HG03103 (cell line): Measurements from ENCODE around the gene KIF1A.

Experiments
- ATAC-seq: cut with Tn5 transposase; IDR thresholded peaks from one replicate; pipeline ENCODE4 v1.9.1; 2021; ENCODE audit warnings: low read depth; ENCODE audit not compliant: unreplicated experiment

The KIF1A gene

DNA sequence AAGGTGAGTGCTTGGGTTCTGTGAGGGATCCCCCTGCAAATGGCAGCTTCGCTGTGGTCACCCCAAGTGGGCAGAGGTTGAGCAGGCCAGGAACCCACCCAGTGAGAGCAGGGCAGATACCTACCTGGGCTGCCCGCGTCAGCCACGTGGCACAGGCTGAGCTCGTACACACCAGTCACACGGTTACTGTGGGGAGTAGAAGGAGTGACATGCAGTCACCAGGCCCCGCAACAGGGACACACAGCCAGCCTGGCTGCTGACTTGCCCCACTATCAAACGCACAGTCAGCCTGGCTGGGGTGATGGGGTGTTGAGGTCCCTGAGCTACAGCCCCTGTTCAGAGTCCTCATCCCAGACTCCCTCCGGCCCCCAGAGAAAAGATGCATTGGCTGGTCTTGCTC lies 96.2 kb downstream of the KIF1A start:
- ATAC-seq = no peak

DNA sequence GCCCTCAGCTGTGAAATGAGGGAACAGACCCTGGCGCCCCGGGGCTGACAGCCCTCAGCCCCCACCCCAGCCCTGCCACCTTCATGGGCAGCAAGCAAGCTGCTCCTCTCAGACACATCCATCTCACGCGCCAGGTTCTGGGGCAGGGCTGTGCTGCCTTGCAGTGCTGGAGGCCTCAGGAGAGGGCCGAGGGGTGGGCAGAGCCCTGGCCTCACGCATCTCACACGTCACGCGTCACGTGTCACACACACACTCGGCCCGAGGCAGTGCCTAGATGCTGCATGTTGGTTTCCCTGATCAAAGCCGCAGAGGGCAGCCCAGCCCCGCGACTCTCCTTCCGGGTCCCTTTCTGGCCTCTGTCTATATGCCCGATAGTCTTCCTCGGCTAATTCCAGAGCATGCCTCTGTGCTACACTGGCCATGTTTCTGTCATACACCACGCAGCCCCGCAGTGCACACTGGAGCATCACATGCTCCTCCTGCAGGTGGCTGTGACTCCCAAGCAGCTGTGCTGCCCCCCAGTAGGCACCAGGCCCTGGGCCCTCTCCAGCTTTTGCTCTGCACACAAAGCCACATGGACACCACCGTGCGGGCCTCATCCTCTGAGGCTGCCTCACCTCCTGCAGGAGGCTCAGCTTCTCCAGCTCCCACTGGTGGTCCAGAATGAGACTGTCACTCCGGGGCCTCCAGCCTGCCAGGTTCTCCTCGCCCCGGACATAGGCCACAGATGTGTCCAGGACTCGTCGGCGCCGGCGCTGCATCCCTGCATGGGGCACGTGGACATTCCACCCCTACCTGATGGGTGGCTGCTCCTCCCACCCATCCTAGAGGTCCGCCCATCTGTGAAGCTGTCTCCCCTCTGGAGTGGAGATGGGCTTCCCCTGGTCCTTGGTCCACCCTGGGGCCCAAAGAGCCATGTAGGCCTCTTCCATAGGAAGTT lies 97.0 kb downstream of the KIF1A start:
- no peak for ATAC-seq

DNA sequence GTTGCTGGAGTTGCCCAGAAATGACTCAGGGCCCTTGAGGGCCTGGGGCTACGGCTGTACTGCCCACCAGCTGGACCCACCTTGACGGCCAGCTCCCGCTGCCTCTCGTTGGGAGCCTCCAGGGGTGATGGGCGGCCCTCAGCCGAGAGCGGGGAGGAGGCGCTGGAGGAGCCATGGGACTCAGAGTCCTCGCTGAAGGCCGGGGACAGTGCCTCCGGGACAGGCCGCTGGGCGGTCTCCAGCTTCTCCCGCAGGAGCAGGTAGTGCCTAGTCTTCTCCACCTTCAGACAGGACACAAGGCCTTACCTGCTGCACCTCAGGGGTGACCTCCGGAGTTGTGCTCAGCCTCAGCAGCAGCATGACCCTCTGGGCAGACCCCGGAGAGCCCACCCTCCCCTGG lies 97.6 kb downstream of the KIF1A start:
- ATAC-seq = no peak

DNA sequence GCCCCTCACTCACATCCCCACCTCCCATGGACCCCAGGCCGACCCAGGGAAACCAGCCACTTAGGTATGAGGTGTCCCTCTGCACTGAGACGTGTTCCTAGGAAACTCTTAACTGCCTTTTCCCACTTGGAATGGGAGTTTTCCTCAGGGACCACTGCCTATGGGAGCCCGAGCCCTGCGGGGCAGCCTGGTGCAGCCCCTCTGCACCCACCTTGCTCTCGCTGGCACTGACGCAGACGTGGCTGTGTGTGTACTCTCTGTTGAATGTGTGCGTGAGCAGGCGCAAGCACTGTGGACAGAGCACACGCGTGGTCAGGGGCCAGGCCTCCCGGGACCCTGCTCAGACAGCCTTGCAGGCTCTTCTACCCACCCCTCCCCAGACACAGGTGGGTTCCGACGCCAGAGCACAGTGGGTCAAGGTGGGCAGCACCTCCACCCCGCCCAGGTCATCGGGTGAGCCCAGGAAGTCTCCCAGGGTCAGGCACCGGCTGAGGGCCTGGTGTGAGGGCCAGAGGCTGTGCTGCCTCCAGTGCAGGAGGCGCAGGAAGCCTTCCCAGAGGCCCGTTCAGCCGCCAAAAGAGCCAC lies 98.3 kb downstream of the KIF1A start:
- ATAC-seq = no peak

DNA sequence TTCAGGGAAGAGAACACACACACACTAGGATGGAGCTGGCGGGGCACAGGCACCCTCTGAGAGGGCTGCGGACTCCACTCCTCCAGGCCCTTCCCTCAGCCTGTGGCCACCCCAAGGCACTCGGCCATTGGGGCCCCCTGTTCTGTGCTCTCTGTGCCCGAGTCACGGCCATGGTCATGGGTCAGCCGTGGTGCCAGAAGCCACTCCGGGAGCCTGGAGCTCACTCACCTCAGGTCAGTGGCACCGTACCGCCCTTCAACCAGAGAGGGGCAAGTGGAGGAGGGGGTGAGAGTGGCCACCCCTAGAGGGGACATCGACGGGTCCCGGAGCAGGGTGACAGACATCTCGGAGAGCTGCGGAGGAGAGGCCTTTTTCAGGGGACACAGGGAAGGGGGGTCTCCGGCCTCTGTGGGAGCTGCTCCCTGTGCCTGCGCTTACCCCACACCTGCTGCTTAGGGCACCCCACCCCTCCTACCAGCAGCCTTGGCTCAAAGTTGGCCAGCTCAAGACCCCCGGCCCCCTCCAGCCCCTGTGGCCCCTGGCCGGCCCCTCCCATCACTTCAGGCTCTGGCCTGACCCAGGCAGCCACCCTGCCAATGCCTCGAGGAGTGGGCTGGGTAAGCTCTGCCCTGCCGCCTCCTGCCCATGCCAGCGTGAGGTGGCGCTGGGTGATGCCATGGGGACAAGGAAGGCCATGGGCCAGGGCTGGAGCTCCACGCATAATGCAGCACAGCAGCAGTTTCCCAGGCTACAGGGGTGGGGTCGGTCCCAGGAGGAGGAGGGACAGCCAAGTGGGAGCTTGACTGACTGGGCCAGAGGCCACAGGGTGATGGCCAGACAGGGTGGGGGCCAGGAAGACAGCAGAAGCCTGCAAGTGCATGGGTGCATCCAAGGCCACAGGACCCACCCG lies 99.1 kb downstream of the KIF1A start:
- ATAC-seq = no peak

DNA sequence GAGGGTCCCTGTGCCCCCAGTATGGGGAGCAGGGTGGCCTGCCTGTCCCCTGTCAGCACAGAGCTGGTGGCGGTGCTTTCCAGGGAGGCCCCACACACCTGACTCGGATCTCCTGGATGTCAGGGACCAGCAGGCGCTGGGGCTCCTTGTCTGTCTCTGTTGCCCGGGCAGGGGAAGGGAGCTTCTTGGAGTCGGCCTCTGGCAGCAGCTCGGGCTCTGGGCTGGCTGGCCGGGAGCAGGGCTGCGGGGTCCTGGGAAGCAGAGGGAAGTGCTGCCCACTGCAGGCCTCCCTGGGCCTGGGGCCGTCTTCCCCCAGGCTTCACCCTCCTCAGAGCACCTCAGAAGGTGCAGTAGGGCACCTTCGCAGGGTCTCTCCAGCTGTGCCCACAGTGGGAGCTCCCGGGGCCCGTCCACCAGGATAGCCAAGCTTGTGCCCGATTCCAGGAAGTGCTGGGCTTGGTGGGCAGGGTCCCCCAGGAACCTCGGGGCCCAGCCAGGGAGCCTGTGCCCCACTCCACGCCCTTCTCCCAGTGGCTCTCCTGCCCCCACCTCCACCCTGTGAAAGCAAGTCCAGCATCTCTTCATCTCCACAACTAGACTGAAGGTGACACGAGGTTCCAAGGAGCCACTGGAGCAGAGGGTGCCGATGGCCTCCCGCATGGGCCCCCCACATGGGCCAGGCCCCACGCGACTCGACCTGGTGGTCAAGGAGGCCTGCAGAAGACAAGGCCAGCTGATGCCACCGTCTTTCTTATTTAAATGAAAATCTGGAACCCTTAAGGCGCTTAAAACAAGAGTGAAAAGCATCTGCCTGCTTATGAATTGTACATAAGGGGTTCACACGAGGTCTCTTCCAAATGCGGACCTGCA lies 100.1 kb downstream of the KIF1A start:
- ATAC-seq = no peak

DNA sequence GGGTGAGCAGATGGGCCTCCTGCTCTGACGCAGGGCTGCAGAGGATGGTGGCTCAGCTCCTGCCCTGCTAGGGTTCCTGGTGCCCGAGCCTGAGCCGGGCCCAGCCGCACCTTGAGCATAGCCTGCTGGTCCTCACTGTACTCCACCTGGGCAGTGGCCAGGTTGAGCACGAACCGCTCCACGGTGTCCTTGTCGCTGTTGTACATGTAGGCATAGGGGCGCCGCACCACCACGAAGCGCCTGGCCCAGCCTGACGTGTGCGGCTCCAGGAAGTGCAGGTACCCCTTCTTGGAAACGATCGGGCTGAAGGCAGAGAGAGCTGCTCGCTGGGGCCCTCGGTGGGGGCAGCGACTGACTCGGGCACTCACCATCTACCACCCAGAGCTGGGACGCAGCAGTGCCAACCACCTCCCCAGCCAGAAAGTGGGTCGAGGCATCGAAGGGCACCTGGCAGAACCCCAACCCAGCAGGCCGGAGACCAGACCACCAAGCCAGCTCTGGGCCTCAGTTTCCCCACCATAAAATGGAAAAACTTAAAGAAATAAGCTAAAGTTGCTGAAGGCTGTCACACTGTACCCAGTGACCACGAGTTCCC lies 101.0 kb downstream of the KIF1A start:
- no peak for ATAC-seq

DNA sequence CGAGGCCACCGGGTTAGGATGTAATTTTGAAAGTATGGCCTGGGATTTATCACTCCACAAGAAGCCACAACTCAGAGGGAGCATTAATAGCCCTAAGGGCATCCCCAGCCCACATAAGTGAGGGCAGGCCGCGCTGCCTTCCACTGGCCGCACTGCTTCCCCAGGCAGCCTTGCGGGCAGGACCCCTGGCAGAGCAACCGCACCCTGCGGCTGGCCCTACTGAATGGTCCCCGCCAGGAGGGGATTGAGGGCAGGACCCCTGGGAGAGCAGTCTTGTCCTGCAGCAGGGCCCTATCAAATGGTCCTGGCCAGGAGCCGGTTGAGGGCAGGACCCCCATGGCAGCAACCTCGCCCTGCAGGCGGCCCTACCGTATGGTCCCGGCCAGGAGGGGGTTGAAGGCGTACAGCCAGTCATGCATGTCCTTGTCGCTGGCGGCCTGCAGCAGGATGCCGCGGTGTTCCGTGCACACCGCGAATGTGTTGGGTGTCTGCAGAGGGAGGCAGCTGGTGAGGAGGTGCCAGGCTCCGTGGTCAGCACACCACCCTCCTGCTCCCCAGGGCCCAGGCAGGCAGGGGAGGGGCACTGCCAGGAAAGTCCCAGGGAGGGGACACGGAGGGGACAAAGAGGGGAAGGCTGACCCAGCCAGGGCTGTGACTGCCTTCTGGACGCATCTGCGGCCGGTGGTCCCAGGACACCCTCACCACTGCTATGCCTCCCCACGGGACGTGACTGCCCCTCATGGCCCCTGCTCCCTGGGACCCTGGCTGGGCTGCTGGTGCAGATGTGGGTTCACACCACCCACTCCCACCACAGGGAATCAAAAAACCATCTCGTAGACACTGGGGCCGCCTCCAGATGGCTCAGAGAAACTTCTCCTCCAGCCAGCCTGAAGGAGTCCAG lies 102.1 kb downstream of the KIF1A start:
- no peak for ATAC-seq

DNA sequence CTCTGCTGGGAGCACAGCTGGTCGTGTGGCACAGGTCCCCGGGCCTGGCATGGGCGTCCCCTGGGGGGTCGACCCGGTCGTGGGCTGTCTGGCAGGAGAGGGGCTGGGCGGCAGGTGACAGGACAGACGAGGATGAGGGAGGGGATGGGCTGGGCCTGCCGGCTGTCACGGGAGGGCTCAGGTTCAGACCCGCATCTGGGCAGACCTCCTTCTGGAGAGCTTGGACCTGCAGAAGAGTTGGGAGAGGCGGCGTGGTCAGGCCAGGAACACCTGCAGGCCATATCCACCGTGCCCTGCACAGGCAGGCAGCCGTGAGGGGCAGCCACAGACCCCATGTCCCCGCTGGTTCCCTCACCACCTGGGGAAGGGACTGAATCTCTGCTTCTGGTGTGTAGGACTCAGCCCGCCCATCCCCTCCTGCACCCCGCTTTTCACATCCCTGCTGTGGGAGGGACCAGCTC lies 102.8 kb downstream of the KIF1A start:
- no peak for ATAC-seq

DNA sequence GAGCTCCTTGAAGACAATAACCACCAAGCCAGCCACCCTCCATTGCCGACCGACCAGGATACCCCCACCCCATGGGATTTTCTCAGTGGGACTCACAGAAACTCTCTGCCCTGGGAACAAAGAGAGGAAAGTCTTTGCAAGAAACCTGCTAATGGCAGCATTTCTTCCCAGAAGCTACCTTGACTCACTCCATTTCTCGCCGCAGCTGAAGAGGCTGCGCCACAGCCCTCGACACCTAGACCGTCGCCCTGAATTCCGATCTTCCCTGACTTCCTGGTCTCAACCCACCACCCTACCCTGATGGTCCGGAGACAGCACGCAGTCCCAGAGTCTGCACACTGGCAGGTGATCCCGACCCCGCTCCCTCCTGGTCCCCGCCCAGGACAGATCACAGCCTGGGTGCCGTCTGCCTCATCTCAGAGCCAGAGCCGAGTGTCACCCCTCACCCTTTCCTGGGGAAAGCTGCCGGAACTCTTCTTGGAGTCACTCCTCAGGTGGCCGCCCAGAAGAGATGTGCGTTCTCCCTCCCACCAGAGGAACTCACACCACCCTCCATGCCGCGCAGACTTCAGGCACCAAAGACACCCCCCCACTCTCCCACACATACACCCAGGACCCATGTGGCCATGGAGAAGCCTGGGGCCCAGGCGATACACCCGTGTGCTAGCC lies 103.8 kb downstream of the KIF1A start:
- no peak for ATAC-seq

DNA sequence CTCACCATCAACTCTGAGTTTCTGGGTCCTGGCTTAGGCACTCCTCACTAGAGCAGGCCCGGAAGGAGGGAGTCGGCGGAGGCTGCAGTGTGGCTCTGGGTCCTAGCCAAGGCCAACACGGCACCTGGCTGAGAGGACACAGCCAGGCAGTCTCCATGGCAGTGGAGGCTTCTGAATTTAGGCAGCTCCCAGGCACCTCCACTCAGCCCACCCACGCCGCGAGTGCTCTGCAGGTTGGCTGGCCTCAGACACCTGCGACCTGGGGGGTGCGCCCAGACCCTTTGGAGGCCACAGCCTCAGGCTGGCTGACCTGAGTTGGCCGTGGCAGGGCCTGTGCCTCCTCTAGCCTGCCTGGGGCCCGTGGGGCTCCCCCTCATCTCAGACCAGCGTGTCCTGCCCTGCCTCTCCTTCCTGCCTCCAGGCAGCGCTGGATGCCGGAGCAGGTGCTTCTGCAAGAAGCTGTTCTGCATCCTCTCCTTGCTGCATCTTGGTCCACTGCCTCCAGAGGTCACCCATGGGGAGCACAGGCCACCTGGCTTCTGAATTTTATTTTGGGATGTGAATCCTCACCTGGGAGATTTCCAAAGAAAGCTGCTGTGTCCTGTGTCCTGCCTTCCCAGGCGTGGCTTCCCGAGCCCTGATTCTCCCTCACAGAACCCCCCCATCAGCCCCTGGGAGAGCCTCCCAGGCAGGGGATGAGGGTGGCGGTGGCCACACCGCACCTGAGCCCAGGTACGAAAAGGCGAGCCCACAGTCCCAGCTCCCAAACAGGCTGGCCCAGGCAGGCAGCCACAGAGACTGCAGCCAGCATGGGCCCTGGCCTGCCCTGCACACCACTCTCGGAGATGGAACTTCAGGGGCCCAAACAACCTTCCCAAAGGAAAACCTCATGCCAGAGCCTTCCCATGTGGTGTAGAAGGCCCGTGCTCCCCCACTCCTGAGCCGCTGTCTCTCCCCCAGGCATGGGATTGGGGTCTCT lies 105.0 kb downstream of the KIF1A start:
- ATAC-seq = no peak

DNA sequence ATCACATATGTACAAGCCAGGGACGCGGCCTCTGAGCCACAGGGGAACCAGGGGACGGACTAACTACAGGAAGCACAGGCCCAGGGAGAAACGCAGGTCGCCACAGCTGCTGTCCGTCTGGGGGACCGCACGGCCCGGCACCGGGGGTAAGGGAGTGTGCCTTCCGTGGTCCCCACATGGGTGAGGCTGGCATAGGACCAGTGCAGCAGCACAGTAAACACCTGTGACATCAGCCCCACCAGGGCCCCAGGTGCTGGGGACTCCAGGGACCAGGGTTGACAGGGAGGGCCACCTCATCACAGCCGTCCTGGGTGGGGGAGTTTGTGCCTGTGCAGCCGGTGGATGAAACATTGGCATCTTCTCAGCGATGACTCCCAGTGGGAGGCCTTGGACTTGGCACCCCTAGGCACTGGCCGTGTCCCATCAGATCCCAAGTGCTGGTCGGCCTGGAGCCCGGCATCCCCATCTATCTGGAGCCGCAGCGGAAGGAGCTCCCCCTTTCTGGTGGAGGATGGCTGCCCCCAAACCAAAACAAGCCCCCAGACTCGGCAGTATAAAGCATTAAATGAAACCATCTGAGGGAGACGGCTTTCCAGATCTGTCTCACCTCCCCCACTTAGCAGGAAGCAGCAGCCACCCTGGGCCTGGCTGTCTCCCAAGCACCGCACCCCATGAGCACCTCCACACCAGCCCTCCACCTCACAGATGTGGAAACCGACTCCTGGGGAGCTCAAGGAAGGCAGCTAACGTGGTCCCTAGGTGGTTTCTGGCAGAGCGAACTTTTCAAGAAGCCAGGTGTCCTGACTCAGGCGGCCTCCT lies 105.9 kb downstream of the KIF1A start:
- ATAC-seq = no peak

DNA sequence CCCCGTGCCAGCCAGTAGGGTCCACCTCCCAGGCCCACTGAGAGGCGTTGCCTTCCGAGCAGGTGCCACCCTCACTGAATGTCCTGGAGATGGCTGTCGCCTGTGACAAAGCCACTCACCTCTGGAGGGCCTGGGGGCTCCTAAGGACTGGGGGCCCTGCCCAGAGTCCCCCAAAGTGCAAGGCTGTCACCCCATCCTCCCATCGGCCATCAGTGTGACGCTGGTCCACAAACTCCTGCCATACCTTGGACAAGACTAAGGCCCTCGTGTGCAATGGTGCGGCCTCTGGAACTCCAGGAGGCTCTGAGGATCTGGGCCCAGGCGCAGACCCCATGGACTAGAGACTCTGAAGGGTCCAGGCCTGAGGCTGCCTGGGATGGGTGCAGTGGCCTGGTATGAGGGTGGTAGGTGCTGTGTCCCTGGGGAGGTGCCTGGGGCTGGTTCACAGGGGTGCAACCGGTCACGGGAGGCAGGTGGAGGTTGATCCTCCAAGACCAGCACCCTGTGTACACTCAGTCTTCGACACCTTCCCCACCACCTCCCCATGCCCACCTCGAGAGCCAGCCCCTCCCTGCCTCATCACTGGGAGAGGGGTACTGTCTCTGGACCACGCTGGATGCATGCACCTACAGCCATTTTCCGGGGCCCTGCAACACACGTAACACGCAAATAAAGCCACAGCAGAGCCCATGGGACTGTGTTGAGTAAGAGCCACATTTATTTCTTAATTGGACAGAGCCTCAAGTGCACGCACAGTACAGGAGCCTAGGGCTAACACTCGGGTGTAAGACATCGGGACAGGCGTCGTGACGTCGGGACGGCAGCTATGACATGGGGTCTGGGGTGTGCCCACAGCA lies 106.7 kb downstream of the KIF1A start:
- ATAC-seq = no peak

DNA sequence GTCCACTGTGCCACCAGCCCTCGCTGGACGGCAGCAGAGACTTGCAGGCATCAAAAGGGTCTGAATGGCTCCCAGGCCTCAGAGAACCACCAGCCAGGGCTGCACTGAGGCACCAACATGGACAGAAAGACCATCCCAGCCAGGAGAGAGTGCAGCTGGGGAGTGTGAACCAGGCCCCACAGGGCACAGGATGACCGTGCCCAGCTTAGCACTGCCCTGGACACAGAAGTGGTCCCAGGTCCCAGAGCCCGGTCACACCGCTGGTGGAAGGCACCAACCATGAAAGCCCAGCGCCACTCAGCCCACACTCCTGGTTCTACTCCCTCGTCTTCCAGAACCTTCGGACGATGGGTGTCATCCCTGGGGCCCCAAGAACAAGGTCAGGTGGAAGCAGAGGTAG lies 107.9 kb downstream of the KIF1A start:
- no peak for ATAC-seq

DNA sequence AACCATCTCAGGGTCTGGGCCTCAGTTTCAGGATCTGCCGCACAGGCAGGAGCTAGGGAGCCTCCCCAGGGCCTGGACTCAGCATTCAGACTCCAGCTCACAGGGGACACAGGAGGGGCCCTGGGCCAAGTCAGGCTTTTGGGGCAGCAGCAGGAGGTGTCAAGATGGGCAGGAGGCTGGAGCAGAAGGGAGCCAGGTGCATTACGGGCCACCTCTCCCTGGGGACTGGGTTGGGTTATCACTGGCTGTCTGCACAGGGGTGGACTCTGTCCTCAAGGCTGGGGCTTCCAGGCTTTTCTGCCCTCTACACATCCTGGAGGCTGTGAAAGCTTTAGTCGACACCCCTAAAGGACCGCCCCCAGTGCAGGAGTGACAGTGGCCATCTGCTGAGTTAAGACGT lies 108.3 kb downstream of the KIF1A start:
- no peak for ATAC-seq
